ENCODE measurements around the gene RRM2.

DNA sequence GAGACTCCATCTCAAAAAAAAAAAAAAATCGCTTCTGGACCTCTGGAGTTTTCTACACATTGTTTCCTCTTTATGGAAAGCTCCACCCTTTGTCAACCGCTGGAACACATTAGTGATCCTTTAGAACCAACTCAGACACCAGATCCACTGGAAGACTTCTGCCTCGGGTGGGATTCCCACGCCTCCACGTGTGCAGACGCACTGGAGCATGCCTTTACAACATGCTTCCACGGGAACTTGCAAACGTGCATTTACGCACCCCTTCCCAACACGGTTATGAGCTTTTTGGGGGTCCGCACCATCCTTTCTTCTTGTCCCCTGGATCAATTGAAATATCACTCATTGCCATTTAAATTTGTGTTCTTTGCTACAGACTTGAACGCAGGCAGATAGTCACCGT is 47.4 kb upstream of the RRM2 start:
- TF ChIP-seq GATA2 (IDR thresholded peaks at IDR 0.05; ENCODE audit: low read depth, low read length) (no peak), GATA3 (IDR thresholded peaks at IDR 0.05; ENCODE audit: low read depth, low read length) (no peak)
